Dedifferentiated amniotic fluid mesenchymal stem cell (primary cell): ENCODE results near the gene MPHOSPH6.
"Not testable (repeated sequence)": the region's sequence is repeated elsewhere in the genome, so short reads cannot be mapped to it uniquely, and the experiment has no call there.

Experiments
- DNase-seq: peaks from one replicate; pipeline ENCODE4 v3.0.0-alpha.2; 2016; ENCODE audit errors: extremely low spot score

Gene MPHOSPH6

GRCh38 chr16:82169861-82170845 is at the start of gene MPHOSPH6:
Gene MPHOSPH6 (minus strand): TSS chr16:82170224. CDS start chr16:82170175, 49 bp downstream.
- peak; percentile 83 for DNase-seq

- no peak for DNase-seq
Observed at GRCh38 chr16:82219298-82219697, 49.3 kb upstream of the MPHOSPH6 start.

GRCh38 chr16:82209314-82209713 is 39.3 kb upstream of the MPHOSPH6 start:
- not testable (repeated sequence) for DNase-seq

GRCh38 chr16:82203198-82203597 is 33.2 kb upstream of the MPHOSPH6 start:
- DNase-seq: no peak

GRCh38 chr16:82201926-82202325 is 31.9 kb upstream of the MPHOSPH6 start:
- DNase-seq: no peak

- DNase-seq: no peak
Observed at GRCh38 chr16:82201351-82201750, 31.3 kb upstream of the MPHOSPH6 start.

- no peak for DNase-seq
Observed at GRCh38 chr16:82199209-82199608, 29.2 kb upstream of the MPHOSPH6 start.

- DNase-seq: no peak
Observed at GRCh38 chr16:82197540-82198240, 27.7 kb upstream of the MPHOSPH6 start.

- DNase-seq: no peak
Observed at GRCh38 chr16:82195917-82196494, 26.0 kb upstream of the MPHOSPH6 start.

- DNase-seq: no peak
Observed at GRCh38 chr16:82194086-82194485, 24.1 kb upstream of the MPHOSPH6 start.

- DNase-seq: no peak
Observed at GRCh38 chr16:82192665-82193064, 22.6 kb upstream of the MPHOSPH6 start.

- no peak for DNase-seq
Observed at GRCh38 chr16:82190386-82190785, 20.4 kb upstream of the MPHOSPH6 start.

GRCh38 chr16:82187829-82188228 is 17.8 kb upstream of the MPHOSPH6 start:
- no peak for DNase-seq

- DNase-seq: no peak
Observed at GRCh38 chr16:82185012-82185411, 15.0 kb upstream of the MPHOSPH6 start.

GRCh38 chr16:82184213-82184612 is 14.2 kb upstream of the MPHOSPH6 start:
- no peak for DNase-seq

GRCh38 chr16:82183004-82183397 is 13.0 kb upstream of the MPHOSPH6 start:
- no peak for DNase-seq

- DNase-seq: no peak
Observed at GRCh38 chr16:82182266-82183003, 12.4 kb upstream of the MPHOSPH6 start.

- no peak for DNase-seq
Observed at GRCh38 chr16:82181461-82182185, 11.6 kb upstream of the MPHOSPH6 start.

GRCh38 chr16:82178352-82178751 is 8.3 kb upstream of the MPHOSPH6 start:
- no peak for DNase-seq

GRCh38 chr16:82177555-82177954 is 7.5 kb upstream of the MPHOSPH6 start:
- DNase-seq: no peak

GRCh38 chr16:82176204-82176603 is 6.2 kb upstream of the MPHOSPH6 start:
- no peak for DNase-seq
